Endometrium (tissue), 2 donors: Measurements from ENCODE around the gene NT5DC3.
"Not testable (repeated sequence)": the region's sequence is repeated elsewhere in the genome, so short reads cannot be mapped to it uniquely, and the experiment has no call there.

Experiments used
- FAIRE-seq: peaks from 2 replicates; lab custom pipeline; 2012; peaks lifted over from hg19 to GRCh38; lab: Jason Lieb, UNC
- donor health status: control.
- donor health status: control.

Gene NT5DC3

GRCh38 chr12:103832048-103832997, 8.7 kb downstream of the NT5DC3 start:
- no peak for FAIRE-seq

- no peak for FAIRE-seq
Observed at GRCh38 chr12:103830730-103831320, 10.2 kb downstream of the NT5DC3 start.

GRCh38 chr12:103830025-103830725, 10.9 kb downstream of the NT5DC3 start:
- FAIRE-seq = peak; percentile 18

GRCh38 chr12:103829092-103829491, 11.9 kb downstream of the NT5DC3 start:
- FAIRE-seq = no peak

GRCh38 chr12:103827911-103828391, 13.1 kb downstream of the NT5DC3 start:
- no peak for FAIRE-seq

- FAIRE-seq = no peak
Observed at GRCh38 chr12:103824845-103825244, 16.2 kb downstream of the NT5DC3 start.

- no peak for FAIRE-seq
Observed at GRCh38 chr12:103824290-103824689, 16.7 kb downstream of the NT5DC3 start.

GRCh38 chr12:103823871-103824270, 17.2 kb downstream of the NT5DC3 start:
- FAIRE-seq = no peak

GRCh38 chr12:103821773-103822172, 19.3 kb downstream of the NT5DC3 start:
- FAIRE-seq = no peak

- FAIRE-seq = no peak
Observed at GRCh38 chr12:103820881-103821489, 20.0 kb downstream of the NT5DC3 start.

- FAIRE-seq = no peak
Observed at GRCh38 chr12:103820361-103820760, 20.7 kb downstream of the NT5DC3 start.

GRCh38 chr12:103819892-103820291, 21.1 kb downstream of the NT5DC3 start:
- FAIRE-seq = no peak

GRCh38 chr12:103819312-103819711, 21.7 kb downstream of the NT5DC3 start:
- FAIRE-seq = no peak

GRCh38 chr12:103817791-103818190, 23.2 kb downstream of the NT5DC3 start:
- FAIRE-seq = no peak

GRCh38 chr12:103816663-103817062, 24.4 kb downstream of the NT5DC3 start:
- no peak for FAIRE-seq

- no peak for FAIRE-seq
Observed at GRCh38 chr12:103814436-103814835, 26.6 kb downstream of the NT5DC3 start.

GRCh38 chr12:103813949-103814348, 27.1 kb downstream of the NT5DC3 start:
- FAIRE-seq = no peak

GRCh38 chr12:103813426-103813825, 27.6 kb downstream of the NT5DC3 start:
- no peak for FAIRE-seq

GRCh38 chr12:103812789-103813188, 28.2 kb downstream of the NT5DC3 start:
- no peak for FAIRE-seq

GRCh38 chr12:103811791-103812190, 29.2 kb downstream of the NT5DC3 start:
- FAIRE-seq = no peak

GRCh38 chr12:103810111-103810510, 30.9 kb downstream of the NT5DC3 start:
- FAIRE-seq = no peak

- FAIRE-seq = not testable (repeated sequence)
Observed at GRCh38 chr12:103809639-103810038, 31.4 kb downstream of the NT5DC3 start.
